T-helper 2 cell treated with Interferon-gamma antibody and Interleukin-4, amounts not matched to agents 100 ng/mL and 5 ng/mL, for 36 hours (primary cell): ENCODE results near the gene DUSP8. TPM values are rescaled to one million over a fixed set of nuclear protein-coding genes. Genes with fewer than 3 reads are reported as not detected.

Experiments
- intact Hi-C: fragments of 100-400 bp; cut with micrococcal nuclease; formaldehyde crosslinking; loops from one replicate; pipeline ENCODE4 v1.15.1; 2023
- total RNA-seq: library from RNA; stranded (reverse); gene quantifications from 2 replicates; pipeline ENCODE4 v1.2.3, GENCODE V29; 2022

The DUSP8 gene
- total RNA-seq, 1 donor from 2014 or later = 0.80 TPM

- intact Hi-C loops = no loop called here
Measured at GRCh38 chr11:1554981-1555712, 16.9 kb downstream of the DUSP8 start.

- intact Hi-C loops = no loop called here
Measured at GRCh38 chr11:1553808-1554594, 18.1 kb downstream of the DUSP8 start.

- intact Hi-C loops = no loop called here
Measured at GRCh38 chr11:1549338-1550330, 22.4 kb downstream of the DUSP8 start.

GRCh38 chr11:1548221-1549070 is 23.6 kb downstream of the DUSP8 start:
- intact Hi-C loops = no loop called here

GRCh38 chr11:1547467-1548098 is 24.5 kb downstream of the DUSP8 start:
- intact Hi-C loops = no loop called here

GRCh38 chr11:1546536-1547466 is 25.3 kb downstream of the DUSP8 start:
- intact Hi-C loops = no loop called here

GRCh38 chr11:1546077-1546535 is 26.0 kb downstream of the DUSP8 start:
- intact Hi-C loops = no loop called here

GRCh38 chr11:1545432-1545831 is 26.6 kb downstream of the DUSP8 start:
- intact Hi-C loops = no loop called here

- intact Hi-C loops = no loop called here
Measured at GRCh38 chr11:1544536-1544935, 27.5 kb downstream of the DUSP8 start.

GRCh38 chr11:1543606-1544263 is 28.3 kb downstream of the DUSP8 start:
- intact Hi-C loops = no loop called here

GRCh38 chr11:1542267-1542666 is 29.8 kb downstream of the DUSP8 start:
- intact Hi-C loops = no loop called here

- intact Hi-C loops = no loop called here
Measured at GRCh38 chr11:1541474-1542204, 30.4 kb downstream of the DUSP8 start.

GRCh38 chr11:1540074-1540473 is 32.0 kb downstream of the DUSP8 start:
- intact Hi-C loops = no loop called here

- intact Hi-C loops = no loop called here
Measured at GRCh38 chr11:1538153-1538552, 33.9 kb downstream of the DUSP8 start.

- intact Hi-C loops = no loop called here
Measured at GRCh38 chr11:1536065-1536843, 35.8 kb downstream of the DUSP8 start.

GRCh38 chr11:1534682-1535081 is 37.4 kb downstream of the DUSP8 start:
- intact Hi-C loops = no loop called here

- intact Hi-C loops = no loop called here
Measured at GRCh38 chr11:1534171-1534570, 37.9 kb downstream of the DUSP8 start.
